Inflammatory macrophage treated with lipopolysaccharide for 4 hours (primary cell): ENCODE data around the gene BCL11A.

Source experiments
- DNase-seq: peaks from one replicate; pipeline ENCODE4 v3.0.0-alpha.2; 2020

The BCL11A gene

GRCh38 chr2:60481257-60481656, 72.2 kb downstream of the BCL11A start:
- DNase-seq: no peak

GRCh38 chr2:60480089-60480773, 73.2 kb downstream of the BCL11A start:
- no peak for DNase-seq

- no peak for DNase-seq
Measured at GRCh38 chr2:60479226-60480088, 74.0 kb downstream of the BCL11A start.

- DNase-seq: no peak
Measured at GRCh38 chr2:60478660-60479059, 74.8 kb downstream of the BCL11A start.

- no peak for DNase-seq
Measured at GRCh38 chr2:60476206-60476954, 77.1 kb downstream of the BCL11A start.

GRCh38 chr2:60475123-60475830, 78.2 kb downstream of the BCL11A start:
- no peak for DNase-seq

GRCh38 chr2:60474301-60474700, 79.2 kb downstream of the BCL11A start:
- DNase-seq: no peak

GRCh38 chr2:60473546-60473945, 79.9 kb downstream of the BCL11A start:
- DNase-seq: no peak

- DNase-seq: no peak
Measured at GRCh38 chr2:60472663-60473289, 80.7 kb downstream of the BCL11A start.

GRCh38 chr2:60472041-60472440, 81.4 kb downstream of the BCL11A start:
- peak; percentile 77 for DNase-seq

GRCh38 chr2:60470340-60470739, 83.1 kb downstream of the BCL11A start:
- no peak for DNase-seq

GRCh38 chr2:60469536-60470317, 83.7 kb downstream of the BCL11A start:
- peak; percentile 77 for DNase-seq

- DNase-seq: peak; percentile 79
Measured at GRCh38 chr2:60468382-60469085, 84.9 kb downstream of the BCL11A start.

- no peak for DNase-seq
Measured at GRCh38 chr2:60466161-60466702, 87.2 kb downstream of the BCL11A start.

GRCh38 chr2:60465736-60466135, 87.7 kb downstream of the BCL11A start:
- no peak for DNase-seq

GRCh38 chr2:60463249-60463648, 90.2 kb downstream of the BCL11A start:
- no peak for DNase-seq

- no peak for DNase-seq
Measured at GRCh38 chr2:60461421-60462108, 91.9 kb downstream of the BCL11A start.

- no peak for DNase-seq
Measured at GRCh38 chr2:60460577-60461420, 92.7 kb downstream of the BCL11A start.

- peak; percentile 69 for DNase-seq
Measured at GRCh38 chr2:60459851-60460250, 93.6 kb downstream of the BCL11A start.
